Endodermal cell (in vitro differentiated cells): ENCODE data around the gene FBXO33. TPM values are rescaled to one million over a fixed set of nuclear protein-coding genes. Genes with fewer than 3 reads are reported as not detected.

Source experiments
- DNase-seq: peaks from one replicate; pipeline ENCODE4 v3.0.0-alpha.2; 2017
- H3K27ac ChIP-seq: 2 replicates; pipeline ENCODE4 v1.5.1; 2013; ENCODE audit warnings: mild to moderate bottlenecking, low read depth, low read length, moderate library complexity
- H3K27me3 ChIP-seq: 2 replicates; pipeline ENCODE4 v1.6.1; 2013; ENCODE audit warnings: mild to moderate bottlenecking, low read length, moderate library complexity; ENCODE audit not compliant: insufficient read depth, control insufficient read depth, poor library complexity, severe bottlenecking
- H3K36me3 ChIP-seq: 2 replicates; pipeline ENCODE4 v1.7.0; 2013; ENCODE audit warnings: mild to moderate bottlenecking, low read length, moderate library complexity; ENCODE audit not compliant: control insufficient read depth, insufficient read depth
- H3K4me1 ChIP-seq: one replicate; pipeline ENCODE4 v1.7.0; 2013; ENCODE audit warnings: low read length; ENCODE audit not compliant: control insufficient read depth, insufficient read depth
- H3K4me3 ChIP-seq: 2 replicates; pipeline ENCODE4 v1.5.1; 2013; ENCODE audit warnings: mild to moderate bottlenecking, low read length, moderate library complexity
- H3K9ac ChIP-seq: 2 replicates; pipeline ENCODE4 v1.6.1; 2013; ENCODE audit warnings: mild to moderate bottlenecking, low read length, moderate library complexity; ENCODE audit not compliant: poor library complexity, severe bottlenecking; ENCODE audit errors: extremely low read depth
- H3K9me3 ChIP-seq: 2 replicates; pipeline ENCODE4 v1.6.1; 2013; ENCODE audit warnings: mild to moderate bottlenecking, low read length, moderate library complexity; ENCODE audit not compliant: control insufficient read depth
- H3K27ac Mint-ChIP-seq: 2 replicates; pipeline ENCODE4 v1.8.0; 2020; ENCODE audit warnings: mixed read lengths
- H3K27me3 Mint-ChIP-seq: 2 replicates; pipeline ENCODE4 v1.8.0; 2021; ENCODE audit warnings: mild to moderate bottlenecking, mixed read lengths; ENCODE audit not compliant: insufficient read depth
- H3K36me3 Mint-ChIP-seq: 2 replicates; pipeline ENCODE4 v1.8.0; 2020; ENCODE audit warnings: low read depth, mixed read lengths
- H3K4me1 Mint-ChIP-seq: 2 replicates; pipeline ENCODE4 v1.8.0; 2020; ENCODE audit warnings: mixed read lengths
- H3K4me3 Mint-ChIP-seq: 2 replicates; pipeline ENCODE4 v1.8.0; 2020; ENCODE audit warnings: mild to moderate bottlenecking, moderate library complexity, mixed read lengths
- H3K9me3 Mint-ChIP-seq: 2 replicates; pipeline ENCODE4 v1.8.0; 2020; ENCODE audit warnings: mild to moderate bottlenecking, mixed read lengths
- CTCF ChIP-seq: fragments of 200-600 bp; sonication (generic); conservative IDR thresholded peaks from 2 replicates; pipeline ENCODE4 v1.5.0; 2021; ENCODE audit warnings: antibody characterized with exemption, mild to moderate bottlenecking
- WGBS, 2 experiments: methylation state at CpG; one replicate each; pipeline versions ENCODE4 v1.1.5 to v1.1.7; 2013; ENCODE audit warnings: missing lambda C conversion rate in 2 of 2, mixed read lengths in 1 of 2; ENCODE audit not compliant: insufficient coverage in 1 of 2, insufficient read length in 1 of 2; 5-methylcytosine and 5-hydroxymethylcytosine counted together
- total RNA-seq, 2 donors: library from RNA; stranded (reverse); fragmentation: NEBNext Ultra II Directional in 1 of 2; extraction: Animal tissue kit (Norgen Biotek cat#: 25700) in 1 of 2; gene quantifications; 2 replicates in 1 of 2; 3 replicates in 1 of 2; pipeline ENCODE4 v1.2.1, GENCODE V29; 2021

FBXO33 gene
- total RNA-seq, 2 donors from 2014 or later, result 10.2 to 12.8 TPM

GRCh38 chr14:39383741-39384140 is 48.5 kb downstream of the FBXO33 start:
- H3K27ac Mint-ChIP-seq, result no peak overlapping the region
- Histone ChIP-seq H3K27me3 (no peaks in the 10 kb centered on the region), H3K4me1 (no peaks in the 10 kb centered on the region), H3K27ac (no peak overlapping the region), H3K9ac (no peak overlapping the region), H3K9me3 (no peaks in the 10 kb centered on the region), H3K4me3 (no peak overlapping the region), H3K36me3 (no peaks in the 10 kb centered on the region)
- no peaks in the 10 kb centered on the region for H3K9me3 Mint-ChIP-seq
- peaks cover 1% of the 10 kb centered on the region for H3K36me3 Mint-ChIP-seq
- H3K27me3 Mint-ChIP-seq, result no peaks in the 10 kb centered on the region
- peaks cover 3% of the 10 kb centered on the region for H3K4me1 Mint-ChIP-seq
- DNase-seq, result no peak
- no peak for TF ChIP-seq CTCF
- no peak overlapping the region for H3K4me3 Mint-ChIP-seq
- 85 to 88% methylated on average over 1 of the region's 1 CpG for WGBS, 2 experiments

- Mint-ChIP-seq H3K9me3 (no peaks in the 10 kb centered on the region), H3K27me3 (no peaks in the 10 kb centered on the region), H3K4me1 (peaks cover 4% of the 10 kb centered on the region), H3K27ac (no peak overlapping the region), H3K36me3 (peaks cover 1% of the 10 kb centered on the region), H3K4me3 (no peak overlapping the region)
- H3K27me3 ChIP-seq, result no peaks in the 10 kb centered on the region
- no peak for DNase-seq
- H3K9me3 ChIP-seq, result no peaks in the 10 kb centered on the region
- TF ChIP-seq CTCF, result no peak
- no peak overlapping the region for H3K4me3 ChIP-seq
- no peaks in the 10 kb centered on the region for H3K4me1 ChIP-seq
- WGBS, 2 experiments, result 96 to 100% methylated on average over 1 of the region's 1 CpG
- no peaks in the 10 kb centered on the region for H3K36me3 ChIP-seq
- H3K9ac ChIP-seq, result no peak overlapping the region
- H3K27ac ChIP-seq, result no peak overlapping the region
These were observed 49.1 kb downstream of the FBXO33 start for GRCh38 chr14:39383026-39383660.

- Histone ChIP-seq H3K9ac (no peak overlapping the region), H3K4me1 (no peaks in the 10 kb centered on the region), H3K27ac (no peak overlapping the region), H3K4me3 (no peak overlapping the region), H3K9me3 (no peaks in the 10 kb centered on the region), H3K27me3 (no peaks in the 10 kb centered on the region), H3K36me3 (no peaks in the 10 kb centered on the region)
- WGBS, 2 experiments, result 88 to 91% methylated on average over 3 of the region's 3 CpGs
- DNase-seq, result no peak
- peaks cover 1% of the 10 kb centered on the region for H3K36me3 Mint-ChIP-seq
- TF ChIP-seq CTCF, result no peak
- no peak overlapping the region for H3K27ac Mint-ChIP-seq
- no peaks in the 10 kb centered on the region for H3K27me3 Mint-ChIP-seq
- H3K4me1 Mint-ChIP-seq, result peaks cover 4% of the 10 kb centered on the region
- no peak overlapping the region for H3K4me3 Mint-ChIP-seq
- no peaks in the 10 kb centered on the region for H3K9me3 Mint-ChIP-seq
These were observed 49.8 kb downstream of the FBXO33 start for GRCh38 chr14:39382463-39382862.
